GM18907 (cell line): Measurements from ENCODE around the gene SLC16A9.

Experiments used
- ATAC-seq: cut with Tn5 transposase; IDR thresholded peaks from one replicate; pipeline ENCODE4 v1.9.1; 2021; ENCODE audit warnings: mild to moderate bottlenecking, moderate library complexity; ENCODE audit not compliant: unreplicated experiment

SLC16A9 gene

GRCh38 chr10:59631237-59631636 is 78.4 kb downstream of the SLC16A9 start:
- no peak for ATAC-seq

GRCh38 chr10:59628965-59629364 is 80.7 kb downstream of the SLC16A9 start:
- ATAC-seq = no peak

- no peak for ATAC-seq
These were observed 81.2 kb downstream of the SLC16A9 start for GRCh38 chr10:59628456-59628855.

- ATAC-seq = no peak
These were observed 82.2 kb downstream of the SLC16A9 start for GRCh38 chr10:59627366-59628018.

- ATAC-seq = no peak
These were observed 83.2 kb downstream of the SLC16A9 start for GRCh38 chr10:59626523-59626869.

GRCh38 chr10:59625721-59626522 is 83.7 kb downstream of the SLC16A9 start:
- ATAC-seq = peak; percentile 92

GRCh38 chr10:59624951-59625350 is 84.7 kb downstream of the SLC16A9 start:
- no peak for ATAC-seq

GRCh38 chr10:59624136-59624535 is 85.5 kb downstream of the SLC16A9 start:
- ATAC-seq = no peak

- no peak for ATAC-seq
These were observed 86.2 kb downstream of the SLC16A9 start for GRCh38 chr10:59623133-59624121.

- ATAC-seq = no peak
These were observed 87.1 kb downstream of the SLC16A9 start for GRCh38 chr10:59622320-59623132.

GRCh38 chr10:59621771-59622170 is 87.9 kb downstream of the SLC16A9 start:
- no peak for ATAC-seq

- no peak for ATAC-seq
These were observed 91.0 kb downstream of the SLC16A9 start for GRCh38 chr10:59618666-59619065.

GRCh38 chr10:59617996-59618395 is 91.7 kb downstream of the SLC16A9 start:
- ATAC-seq = no peak

GRCh38 chr10:59611048-59611447 is 98.6 kb downstream of the SLC16A9 start:
- ATAC-seq = no peak

GRCh38 chr10:59607970-59608369 is 101.7 kb downstream of the SLC16A9 start:
- no peak for ATAC-seq

- ATAC-seq = no peak
These were observed 103.1 kb downstream of the SLC16A9 start for GRCh38 chr10:59606551-59606961.

GRCh38 chr10:59601985-59602384 is 107.7 kb downstream of the SLC16A9 start:
- ATAC-seq = no peak
